Measurements from ENCODE around the gene MLEC.

Gene MLEC

DNA sequence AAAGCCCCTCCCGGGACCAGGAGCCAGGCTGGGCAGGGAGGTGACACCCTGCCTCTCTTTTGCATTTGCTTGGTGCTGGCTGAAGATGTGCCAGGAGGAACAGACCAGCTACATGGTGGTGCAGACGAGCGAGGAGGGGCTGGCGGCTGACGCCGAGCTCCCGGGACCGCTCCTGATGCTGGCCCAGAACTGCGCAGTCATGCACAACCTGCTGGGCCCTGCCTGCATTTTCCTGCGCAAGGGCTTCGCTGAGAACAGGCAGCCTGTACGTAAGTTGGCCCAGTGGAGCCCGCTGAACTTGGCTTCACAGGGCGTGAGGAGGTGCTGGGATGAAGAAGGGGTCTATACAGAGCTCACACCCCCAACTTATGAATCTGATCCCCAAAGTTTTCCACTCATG, 30.9 kb upstream of the MLEC start:
- Histone ChIP-seq H3K9ac (ENCODE audit: low read length) (no peak overlapping the region), H3K27me3 (ENCODE audit: insufficient read depth, low read length) (peaks cover 21% of the 10 kb centered on the region; the same call in 1 of the 2 replicates), H3K4me2 (ENCODE audit: low read length) (no peak overlapping the region), H4K20me1 (ENCODE audit: insufficient read depth, low read length) (no peaks in the 10 kb centered on the region), H3K79me2 (ENCODE audit: insufficient read depth, low read length) (no peaks in the 10 kb centered on the region), H2AFZ (ENCODE audit: low read length) (no peak overlapping the region), H3K9me2 (ENCODE audit: low read depth, low read length) (no peaks in the 10 kb centered on the region), H3K4me1 (ENCODE audit: insufficient read depth, low read length, severe bottlenecking) (no peaks in the 10 kb centered on the region), H3K27ac (ENCODE audit: low read depth, low read length, poor library complexity, severe bottlenecking) (no peak overlapping the region), H3K36me3 (ENCODE audit: insufficient read depth, low read length) (no peaks in the 10 kb centered on the region), H3K9me3 (ENCODE audit: low read length) (no peaks in the 10 kb centered on the region), H3F3A (ENCODE audit: insufficient read depth, low read length) (no peaks in the 10 kb centered on the region), H3K4me3 (ENCODE audit: low read depth, low read length, poor library complexity, severe bottlenecking) (no peak overlapping the region)
- TF ChIP-seq EZH2 (IDR thresholded peaks at IDR 0.05; ENCODE audit: borderline replicate concordance, low read length) = no peak
- TF ChIP-seq, protein P1, sequence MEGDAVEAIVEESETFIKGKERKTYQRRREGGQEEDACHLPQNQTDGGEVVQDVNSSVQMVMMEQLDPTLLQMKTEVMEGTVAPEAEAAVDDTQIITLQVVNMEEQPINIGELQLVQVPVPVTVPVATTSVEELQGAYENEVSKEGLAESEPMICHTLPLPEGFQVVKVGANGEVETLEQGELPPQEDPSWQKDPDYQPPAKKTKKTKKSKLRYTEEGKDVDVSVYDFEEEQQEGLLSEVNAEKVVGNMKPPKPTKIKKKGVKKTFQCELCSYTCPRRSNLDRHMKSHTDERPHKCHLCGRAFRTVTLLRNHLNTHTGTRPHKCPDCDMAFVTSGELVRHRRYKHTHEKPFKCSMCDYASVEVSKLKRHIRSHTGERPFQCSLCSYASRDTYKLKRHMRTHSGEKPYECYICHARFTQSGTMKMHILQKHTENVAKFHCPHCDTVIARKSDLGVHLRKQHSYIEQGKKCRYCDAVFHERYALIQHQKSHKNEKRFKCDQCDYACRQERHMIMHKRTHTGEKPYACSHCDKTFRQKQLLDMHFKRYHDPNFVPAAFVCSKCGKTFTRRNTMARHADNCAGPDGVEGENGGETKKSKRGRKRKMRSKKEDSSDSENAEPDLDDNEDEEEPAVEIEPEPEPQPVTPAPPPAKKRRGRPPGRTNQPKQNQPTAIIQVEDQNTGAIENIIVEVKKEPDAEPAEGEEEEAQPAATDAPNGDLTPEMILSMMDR (IDR thresholded peaks at IDR 0.05; ENCODE audit: low read length) = no peak

DNA sequence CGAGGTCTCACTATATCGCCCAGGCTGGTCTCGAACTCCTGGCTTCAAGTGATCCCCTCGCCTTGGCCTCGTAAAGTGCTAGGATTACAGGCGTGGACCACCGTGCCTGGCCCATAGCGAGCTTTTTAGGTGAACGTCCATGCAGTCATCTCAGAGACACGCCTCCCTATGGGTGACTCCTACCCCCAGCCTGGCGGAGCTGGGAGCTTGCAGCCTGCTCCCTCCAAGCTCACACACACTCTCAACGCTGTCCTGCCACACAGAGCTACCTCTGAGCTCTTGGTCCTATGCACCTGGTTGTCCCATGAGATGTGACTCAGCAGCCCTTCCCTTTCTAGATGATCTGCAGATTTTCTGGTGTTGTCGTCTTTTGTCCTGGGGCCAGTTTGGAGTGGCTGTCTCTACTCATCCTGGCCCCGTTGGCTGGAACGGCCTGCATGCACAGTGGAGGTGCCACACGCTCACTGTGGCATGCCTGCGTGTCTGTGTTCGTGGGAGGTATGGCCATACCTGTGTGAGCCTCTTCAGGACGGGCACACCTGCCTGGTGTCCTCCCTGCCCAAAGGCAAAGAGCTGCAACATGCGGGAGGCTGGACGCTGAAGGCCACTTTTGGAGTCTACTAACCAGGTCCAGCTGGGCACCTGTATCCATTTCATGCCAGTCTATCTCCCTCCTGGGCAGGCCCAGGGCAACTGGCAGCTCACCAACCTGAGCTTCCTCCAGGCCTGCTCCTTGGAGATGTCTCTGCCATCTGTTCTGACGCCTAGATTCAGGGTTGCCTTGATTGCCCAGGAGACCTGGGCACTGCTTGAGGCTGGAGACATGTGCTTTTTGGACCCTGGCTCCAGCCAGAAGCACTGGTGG, 28.4 kb upstream of the MLEC start:
- Histone ChIP-seq H3K27me3 (ENCODE audit: insufficient read depth, low read length) (peaks cover 21% of the 10 kb centered on the region; the same call in 1 of the 2 replicates), H3K27ac (ENCODE audit: low read depth, low read length, poor library complexity, severe bottlenecking) (no peak overlapping the region), H3K4me3 (ENCODE audit: low read depth, low read length, poor library complexity, severe bottlenecking) (no peak overlapping the region), H3F3A (ENCODE audit: insufficient read depth, low read length) (no peaks in the 10 kb centered on the region), H2AFZ (ENCODE audit: low read length) (no peak overlapping the region), H3K79me2 (ENCODE audit: insufficient read depth, low read length) (no peaks in the 10 kb centered on the region), H3K4me1 (ENCODE audit: insufficient read depth, low read length, severe bottlenecking) (peaks cover 3% of the 10 kb centered on the region), H4K20me1 (ENCODE audit: insufficient read depth, low read length) (no peaks in the 10 kb centered on the region), H3K9ac (ENCODE audit: low read length) (no peak overlapping the region), H3K9me2 (ENCODE audit: low read depth, low read length) (no peaks in the 10 kb centered on the region), H3K4me2 (ENCODE audit: low read length) (no peak overlapping the region), H3K36me3 (ENCODE audit: insufficient read depth, low read length) (no peaks in the 10 kb centered on the region), H3K9me3 (ENCODE audit: low read length) (no peaks in the 10 kb centered on the region)
- no peak for TF ChIP-seq EZH2 (IDR thresholded peaks at IDR 0.05; ENCODE audit: borderline replicate concordance, low read length)

DNA sequence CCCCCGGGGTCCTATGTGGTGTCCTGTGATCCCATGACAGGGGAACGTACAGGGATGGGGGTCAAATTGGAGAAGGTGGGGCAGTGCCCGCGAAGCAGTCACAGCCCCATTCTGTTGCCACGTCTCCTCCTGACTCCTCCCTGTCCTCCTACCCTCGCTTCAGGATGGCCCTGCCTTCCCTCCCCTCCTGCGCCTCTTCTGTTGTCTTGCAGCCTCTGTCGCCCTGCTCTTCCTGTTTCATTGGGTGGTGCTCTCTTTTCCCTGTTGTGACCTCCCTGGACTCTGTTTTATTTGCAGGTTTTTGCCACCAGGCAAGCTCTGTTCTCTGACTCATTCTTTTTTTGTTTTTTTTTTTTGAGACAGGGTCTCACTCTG, 27.8 kb upstream of the MLEC start:
- Histone ChIP-seq H3K4me2 (ENCODE audit: low read length) (no peak overlapping the region), H3K79me2 (ENCODE audit: insufficient read depth, low read length) (no peaks in the 10 kb centered on the region)
- TF ChIP-seq EZH2 (IDR thresholded peaks at IDR 0.05; ENCODE audit: borderline replicate concordance, low read length) = no peak
- TF ChIP-seq, protein P1 (IDR thresholded peaks at IDR 0.05; ENCODE audit: low read length) = no peak

More for the DNA sequence above, 27.8 kb upstream of the MLEC start:
- H3K9ac ChIP-seq (ENCODE audit: low read length) = no peak overlapping the region
- no peaks in the 10 kb centered on the region for H3K9me2 ChIP-seq (ENCODE audit: low read depth, low read length)
- H3K27ac ChIP-seq (ENCODE audit: low read depth, low read length, poor library complexity, severe bottlenecking) = no peak overlapping the region
- H3K36me3 ChIP-seq (ENCODE audit: insufficient read depth, low read length) = no peaks in the 10 kb centered on the region
- no peaks in the 10 kb centered on the region for H3F3A ChIP-seq (ENCODE audit: insufficient read depth, low read length)
- no peaks in the 10 kb centered on the region for H4K20me1 ChIP-seq (ENCODE audit: insufficient read depth, low read length)
- no peak overlapping the region for H3K4me3 ChIP-seq (ENCODE audit: low read depth, low read length, poor library complexity, severe bottlenecking)
- peaks cover 21% of the 10 kb centered on the region; the same call in 1 of the 2 replicates for H3K27me3 ChIP-seq (ENCODE audit: insufficient read depth, low read length)
- no peak overlapping the region for H2AFZ ChIP-seq (ENCODE audit: low read length)
- H3K9me3 ChIP-seq (ENCODE audit: low read length) = no peaks in the 10 kb centered on the region
- H3K4me1 ChIP-seq (ENCODE audit: insufficient read depth, low read length, severe bottlenecking) = peaks cover 3% of the 10 kb centered on the region

Measured in OCI-LY1 (cell line).